PFSK-1 (cell line): Measurements from ENCODE around the gene TNIP1.

Source experiments
- FOXP2 ChIP-seq: optimal IDR thresholded peaks from 2 replicates; pipeline ENCODE3; 2011; ENCODE audit warnings: borderline replicate concordance, control low read depth, inconsistent platforms; ENCODE audit not compliant: insufficient read depth; ENCODE audit errors: extremely low read length, extremely low read depth
- POLR2AphosphoS5 ChIP-seq: IDR thresholded peaks from 2 replicates; pipeline ENCODE4 v1.6.1; 2012; ENCODE audit warnings: low read depth, mild to moderate bottlenecking, control low read depth, low read length, moderate library complexity
- REST ChIP-seq, 2 experiments: IDR thresholded peaks; 2 replicates each; pipeline versions ENCODE4 v1.6.1 to v1.8.0; 2011 to 2012; ENCODE audit warnings: low read depth in 2 of 2, low read length in 2 of 2, control low read depth in 1 of 2, inconsistent platforms in 1 of 2, mild to moderate bottlenecking in 1 of 2, moderate library complexity in 1 of 2; ENCODE audit not compliant: insufficient read depth in 1 of 2
- SIN3A ChIP-seq: IDR thresholded peaks from 2 replicates; pipeline ENCODE4 v1.6.1; 2012; ENCODE audit warnings: mild to moderate bottlenecking, low read length, moderate library complexity, borderline replicate concordance; ENCODE audit not compliant: insufficient read depth
- TAF1 ChIP-seq: IDR thresholded peaks from 2 replicates; pipeline ENCODE4 v1.6.1; 2012; ENCODE audit warnings: low read length, control low read depth, borderline replicate concordance; ENCODE audit not compliant: insufficient read depth

The TNIP1 gene

GRCh38 chr5:151007430-151008209 lies 73.2 kb downstream of the TNIP1 start:
- TF ChIP-seq REST (IDR thresholded peaks at IDR 0.05; ENCODE audit: insufficient read depth in 1 of 2, low read depth in 2 of 2, low read length in 2 of 2) (no peak), FOXP2 (no peak), POLR2AphosphoS5 (no peak), TAF1 (no peak), SIN3A (no peak)

- no peak for TF ChIP-seq FOXP2
- TF ChIP-seq REST (IDR thresholded peaks at IDR 0.05; ENCODE audit: insufficient read depth in 1 of 2, low read depth in 2 of 2, low read length in 2 of 2), result no peak
- TF ChIP-seq POLR2AphosphoS5, result no peak
- no peak for TF ChIP-seq TAF1
- no peak for TF ChIP-seq SIN3A
Observed at GRCh38 chr5:151006704-151007334, 74.0 kb downstream of the TNIP1 start.

- no peak for TF ChIP-seq FOXP2
- TF ChIP-seq POLR2AphosphoS5, result no peak
- TF ChIP-seq TAF1, result no peak
- TF ChIP-seq REST (IDR thresholded peaks at IDR 0.05; ENCODE audit: insufficient read depth in 1 of 2, low read depth in 2 of 2, low read length in 2 of 2), result no peak
- TF ChIP-seq SIN3A, result no peak
Observed at GRCh38 chr5:151005950-151006576, 74.8 kb downstream of the TNIP1 start.

GRCh38 chr5:151005187-151005949 lies 75.5 kb downstream of the TNIP1 start:
- TF ChIP-seq TAF1, result no peak
- TF ChIP-seq REST (IDR thresholded peaks at IDR 0.05; ENCODE audit: insufficient read depth in 1 of 2, low read depth in 2 of 2, low read length in 2 of 2), result no peak
- TF ChIP-seq FOXP2, result no peak
- no peak for TF ChIP-seq POLR2AphosphoS5
- no peak for TF ChIP-seq SIN3A
